GM18499 (cell line): ENCODE results near the gene ADGRG1.
"Not testable (repeated sequence)": the region's sequence is repeated elsewhere in the genome, so short reads cannot be mapped to it uniquely, and the experiment has no call there.

ENCODE experiments used
- ATAC-seq: cut with Tn5 transposase; IDR thresholded peaks from one replicate; pipeline ENCODE4 v1.9.1; 2021; ENCODE audit warnings: moderate number of reproducible peaks; ENCODE audit not compliant: insufficient read depth, unreplicated experiment

ADGRG1 gene

GRCh38 chr16:57663917-57664661 lies 35.7 kb downstream of the ADGRG1 start:
- no peak for ATAC-seq

DNA sequence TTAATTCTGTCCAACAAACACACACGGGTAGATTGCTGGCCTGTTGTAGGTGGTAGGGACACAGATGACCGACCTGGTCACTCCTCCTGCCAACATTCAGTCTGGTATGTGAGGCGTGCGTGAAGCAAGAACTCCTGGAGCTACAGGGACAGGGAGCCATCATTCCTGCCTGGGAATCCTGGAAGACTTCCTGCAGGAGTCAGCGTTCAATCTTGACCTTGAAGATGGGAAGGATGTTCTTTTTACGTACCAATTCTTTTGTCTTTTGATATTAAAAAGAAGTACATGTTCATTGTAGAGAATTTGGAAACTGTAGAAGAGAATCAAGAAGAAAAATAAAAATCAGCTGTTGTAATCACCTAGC lies 36.2 kb downstream of the ADGRG1 start:
- no peak for ATAC-seq

DNA sequence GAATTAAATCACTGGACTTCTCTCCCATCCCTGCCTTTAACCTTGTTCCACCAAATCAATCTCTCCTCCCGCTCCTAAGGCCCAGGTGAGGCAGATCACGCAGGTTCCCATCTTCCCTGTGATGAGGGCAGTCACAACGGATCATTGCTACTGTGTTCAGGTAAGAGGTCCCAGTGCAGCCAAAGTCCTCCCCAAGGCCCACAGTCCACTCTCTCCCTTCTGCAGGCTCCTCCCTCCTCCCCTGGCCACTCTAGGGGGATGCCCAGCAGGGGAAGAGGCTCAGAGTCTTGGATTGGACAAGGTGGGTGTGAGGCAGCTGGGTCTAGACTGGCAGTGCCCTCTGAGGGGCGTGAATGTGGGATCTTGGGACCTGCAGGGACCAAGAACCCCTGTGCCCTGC lies 37.1 kb downstream of the ADGRG1 start:
- ATAC-seq, result no peak

GRCh38 chr16:57666353-57667047 lies 38.1 kb downstream of the ADGRG1 start:
- no peak for ATAC-seq

- no peak for ATAC-seq
Measured at GRCh38 chr16:57667048-57667525, 38.7 kb downstream of the ADGRG1 start.

- no peak for ATAC-seq
Measured at GRCh38 chr16:57667526-57668262, 39.3 kb downstream of the ADGRG1 start.

DNA sequence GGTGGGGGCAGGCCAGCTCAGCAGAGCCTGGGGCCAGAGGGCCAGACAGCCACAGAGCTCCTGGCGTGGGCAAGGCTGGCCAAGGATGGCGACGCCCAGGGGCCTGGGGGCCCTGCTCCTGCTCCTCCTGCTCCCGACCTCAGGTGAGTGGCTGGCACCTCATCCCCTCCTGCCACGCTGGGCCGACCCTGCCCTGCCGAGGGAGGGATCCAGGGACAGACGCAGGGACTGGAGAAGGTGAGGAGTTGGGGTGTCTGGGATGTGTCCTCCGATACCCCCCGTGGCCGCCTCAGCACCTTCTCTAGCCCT lies 39.8 kb downstream of the ADGRG1 start, which contains the start of gene ADGRG3:
Gene ADGRG3 (plus strand): TSS at position 44 of the 309 bp plus-strand sequence. CDS start 42 bp downstream, at position 86.
- ATAC-seq, result no peak

DNA sequence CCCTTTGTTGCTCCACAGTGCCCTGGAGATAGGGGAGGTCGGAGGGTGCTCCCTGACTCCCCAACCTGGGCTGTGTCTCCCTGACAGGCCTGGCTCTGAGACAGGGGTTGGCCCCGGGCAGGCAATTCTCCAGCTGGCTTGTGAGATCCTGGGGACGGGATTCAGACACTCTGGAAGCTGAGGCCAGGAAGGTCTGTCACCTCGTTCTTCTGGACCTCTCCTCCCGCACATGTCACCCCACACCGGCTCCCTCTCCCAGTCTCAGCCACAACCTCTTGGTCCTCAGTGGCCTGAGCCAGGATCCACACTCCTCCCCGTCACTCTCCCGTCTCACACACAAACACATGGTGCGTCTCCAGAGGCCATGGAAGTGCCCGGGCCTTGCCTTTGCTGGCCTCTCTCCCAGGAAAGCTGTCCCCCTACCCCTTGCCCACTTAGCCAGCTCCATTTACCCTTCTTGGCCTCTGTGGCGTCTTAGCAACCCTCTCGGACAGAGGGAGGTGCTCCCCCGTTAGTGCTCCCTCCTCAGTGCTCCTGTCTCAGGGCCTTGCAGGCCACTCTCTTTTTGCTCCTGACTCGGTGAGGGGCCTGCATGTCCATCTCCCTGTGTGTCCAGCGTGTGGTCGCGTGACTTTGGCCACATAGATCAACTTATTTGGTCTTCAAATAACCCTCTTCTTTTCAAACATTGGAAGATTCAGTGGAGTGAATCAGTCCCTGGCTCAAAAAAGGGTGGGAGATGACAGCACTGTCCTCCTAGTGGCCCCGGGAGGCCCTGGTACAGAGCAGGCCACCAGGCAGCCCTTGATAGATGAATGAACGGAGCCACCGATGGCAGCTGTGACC lies 40.4 kb downstream of the ADGRG1 start:
- ATAC-seq, result no peak

DNA sequence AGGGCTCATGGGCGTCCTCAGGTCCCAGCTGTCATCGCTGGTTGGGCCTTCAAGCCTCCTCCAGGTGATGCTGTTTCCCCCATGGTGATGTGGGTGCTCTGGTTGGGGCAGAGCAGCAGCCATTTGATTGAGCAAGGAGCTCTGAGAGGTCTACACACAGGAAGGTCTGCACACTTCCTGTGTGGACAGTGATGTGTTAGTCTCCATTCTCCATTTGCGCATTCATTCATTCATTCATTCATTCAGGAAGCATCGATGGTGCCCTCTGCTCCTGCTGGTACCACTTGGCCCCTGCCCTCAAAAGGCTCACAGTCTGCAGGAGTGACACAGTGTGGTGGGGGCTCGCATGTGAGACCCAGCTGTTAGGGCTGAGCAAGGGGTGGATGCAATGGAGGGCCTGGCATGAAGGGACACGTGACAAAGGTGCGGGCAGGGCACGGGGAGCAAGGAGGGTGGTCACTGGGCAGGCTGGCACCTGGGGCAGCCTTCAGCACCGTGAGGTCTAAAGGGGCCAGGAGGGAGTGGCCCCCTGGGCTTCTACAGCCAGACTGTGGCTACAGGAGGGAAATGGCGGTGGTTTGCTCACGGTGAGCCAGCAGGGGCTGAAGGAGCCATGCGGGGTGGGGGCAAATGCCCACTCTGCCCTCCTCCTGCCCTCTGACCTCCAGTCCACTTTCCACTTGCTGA lies 41.2 kb downstream of the ADGRG1 start:
- ATAC-seq, result no peak

DNA sequence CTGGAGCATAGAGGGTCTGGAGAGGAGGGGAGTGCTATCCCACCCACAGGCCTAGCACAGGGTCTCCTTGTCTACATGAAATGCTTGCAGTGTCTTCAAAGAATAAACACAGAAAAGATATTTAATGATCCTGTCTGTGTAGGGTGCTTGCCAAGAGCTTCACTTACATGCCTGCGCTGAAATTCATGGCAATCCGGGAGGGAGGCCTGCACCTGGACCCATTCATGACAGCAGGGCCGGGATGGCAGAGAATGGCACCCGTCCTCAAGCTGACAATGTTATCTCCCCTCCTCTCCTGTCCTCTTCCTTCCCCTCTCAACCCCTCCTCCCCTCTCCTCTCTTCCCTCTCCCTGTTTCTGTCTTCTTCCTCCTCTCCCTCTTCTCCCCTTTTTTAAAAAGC lies 41.8 kb downstream of the ADGRG1 start:
- no peak for ATAC-seq

GRCh38 chr16:57671451-57671850 lies 43.0 kb downstream of the ADGRG1 start:
- not testable (repeated sequence) for ATAC-seq

DNA sequence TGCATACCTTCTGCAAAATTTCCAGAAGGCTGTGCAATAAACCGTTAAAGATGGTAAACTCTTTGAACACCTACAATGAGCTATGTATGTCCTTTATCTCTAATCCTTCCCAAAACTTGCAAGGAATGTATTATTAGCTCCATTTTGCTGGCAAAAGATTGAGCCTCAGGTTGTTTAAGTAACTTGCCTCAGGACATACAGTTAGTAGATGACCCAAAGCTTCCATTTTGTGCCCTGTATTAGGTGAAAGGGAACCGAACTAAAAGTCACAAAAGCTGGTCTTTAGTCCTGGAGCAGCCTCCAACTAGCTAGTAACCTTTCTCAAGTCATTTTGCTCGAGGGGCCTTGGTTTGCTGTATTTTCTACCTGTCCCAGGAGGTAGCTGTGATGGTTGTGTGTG lies 44.0 kb downstream of the ADGRG1 start:
- ATAC-seq, result no peak

DNA sequence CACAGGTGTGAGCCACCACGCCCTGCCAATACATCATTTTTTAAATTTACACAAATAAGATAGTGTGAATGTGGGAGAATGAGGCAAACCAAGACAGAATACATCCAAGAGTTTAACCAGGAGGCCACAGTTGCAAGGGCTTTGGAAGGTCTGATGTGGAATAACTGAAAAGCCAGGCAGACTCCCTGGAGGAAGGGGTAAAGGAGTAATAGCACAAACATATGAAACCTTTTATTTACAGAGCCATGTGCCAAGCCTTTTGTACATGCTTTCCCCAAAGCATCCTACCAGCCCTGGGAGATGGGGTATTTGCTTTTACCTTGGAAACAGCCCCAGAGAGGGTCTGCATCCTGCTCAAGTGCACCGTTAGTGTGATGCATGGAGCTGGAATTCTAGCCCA lies 44.4 kb downstream of the ADGRG1 start:
- no peak for ATAC-seq

- ATAC-seq, result no peak
Measured at GRCh38 chr16:57675741-57676551, 47.5 kb downstream of the ADGRG1 start.

DNA sequence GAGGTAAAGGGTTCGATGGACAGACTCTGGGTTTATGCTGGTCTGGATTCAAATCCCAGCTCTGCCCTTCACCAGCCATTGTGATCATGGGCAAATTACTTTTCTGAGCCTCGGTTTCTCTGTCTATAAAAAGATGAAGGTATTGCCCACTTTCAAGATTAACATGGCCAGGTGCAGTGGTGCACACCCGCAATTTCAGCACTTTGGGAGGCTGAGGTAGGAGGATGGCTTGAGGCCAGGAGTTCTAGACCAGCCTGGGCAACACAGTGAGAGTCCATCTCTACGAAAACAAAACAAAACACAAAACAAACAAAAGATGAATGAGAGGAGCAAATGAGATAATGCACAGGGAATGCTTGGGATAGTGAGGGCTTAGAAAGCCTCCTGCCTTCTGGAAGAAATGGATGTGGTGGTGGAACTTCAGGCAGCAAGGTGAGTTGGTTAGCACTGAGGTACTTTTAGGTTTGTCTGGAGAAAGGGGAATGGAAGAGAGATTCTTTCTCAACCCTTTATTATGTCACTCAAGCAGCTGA lies 48.2 kb downstream of the ADGRG1 start:
- no peak for ATAC-seq

GRCh38 chr16:57677622-57678369 lies 49.4 kb downstream of the ADGRG1 start:
- no peak for ATAC-seq

GRCh38 chr16:57679016-57679415 lies 50.6 kb downstream of the ADGRG1 start:
- no peak for ATAC-seq
